Mesendoderm (in vitro differentiated cells): ENCODE measurements around the gene KLHL6.
"Not testable (repeated sequence)": the region's sequence is repeated elsewhere in the genome, so short reads cannot be mapped to it uniquely, and the experiment has no call there.

Source experiments
- DNase-seq: peaks from one replicate; pipeline ENCODE4 v3.0.0; 2013
- H2AK5ac ChIP-seq: 2 replicates; pipeline ENCODE4 v1.6.1; 2013; ENCODE audit warnings: low read length, inconsistent platforms
- H2BK120ac ChIP-seq: 2 replicates; pipeline ENCODE4 v1.6.1; 2013; ENCODE audit warnings: low read depth, mild to moderate bottlenecking, low read length, moderate library complexity, mixed read lengths
- H2BK15ac ChIP-seq: replicated peaks from 2 replicates; pipeline ENCODE4 v1.6.1; 2013; ENCODE audit warnings: low read depth, mild to moderate bottlenecking, moderate library complexity
- H2BK5ac ChIP-seq: 2 replicates; pipeline ENCODE4 v1.6.1; 2013; ENCODE audit warnings: low read length, inconsistent platforms
- H3K18ac ChIP-seq: 2 replicates; pipeline ENCODE4 v1.6.1; 2013; ENCODE audit warnings: mild to moderate bottlenecking, low read length, mixed read lengths
- H3K23ac ChIP-seq: one replicate; pipeline ENCODE4 v1.6.1; 2013; ENCODE audit warnings: low read length
- H3K27ac ChIP-seq: 2 replicates; pipeline ENCODE4 v1.5.1; 2013; ENCODE audit warnings: low read depth, mild to moderate bottlenecking, inconsistent platforms, low read length, moderate library complexity
- H3K27me3 ChIP-seq: 2 replicates; pipeline ENCODE4 v1.6.1; 2013; ENCODE audit warnings: low read length, control low read depth, mild to moderate bottlenecking, inconsistent platforms; ENCODE audit not compliant: insufficient read depth, poor library complexity
- H3K36me3 ChIP-seq: 2 replicates; pipeline ENCODE4 v1.6.1; 2013; ENCODE audit warnings: low read length, inconsistent platforms; ENCODE audit not compliant: control insufficient read depth, insufficient read depth
- H3K4ac ChIP-seq: one replicate; pipeline ENCODE4 v1.6.1; 2013; ENCODE audit warnings: low read depth, mild to moderate bottlenecking, low read length, moderate library complexity
- H3K4me1 ChIP-seq: 2 replicates; pipeline ENCODE4 v1.6.1; 2013; ENCODE audit warnings: low read depth, low read length, inconsistent platforms; ENCODE audit not compliant: control insufficient read depth
- H3K4me2 ChIP-seq: 2 replicates; pipeline ENCODE4 v1.6.1; 2013; ENCODE audit warnings: low read length
- H3K4me3 ChIP-seq: 2 replicates; pipeline ENCODE4 v1.5.1; 2013; ENCODE audit warnings: mild to moderate bottlenecking, low read length
- H3K56ac ChIP-seq: one replicate; pipeline ENCODE4 v1.6.1; 2013; ENCODE audit warnings: low read length
- H3K79me1 ChIP-seq: 2 replicates; pipeline ENCODE4 v1.6.1; 2013; ENCODE audit warnings: low read length, inconsistent platforms
- H3K79me2 ChIP-seq: 2 replicates; pipeline ENCODE4 v1.6.1; 2013; ENCODE audit warnings: mild to moderate bottlenecking, low read length; ENCODE audit not compliant: control insufficient read depth, insufficient read depth
- H3K9ac ChIP-seq: 2 replicates; pipeline ENCODE4 v1.6.1; 2013; ENCODE audit warnings: low read length, inconsistent platforms
- H4K5ac ChIP-seq: one replicate; pipeline ENCODE4 v1.6.1; 2013; ENCODE audit warnings: low read length
- H4K8ac ChIP-seq: one replicate; pipeline ENCODE4 v1.6.1; 2013; ENCODE audit warnings: low read depth, mild to moderate bottlenecking, control low read depth, low read length, moderate library complexity
- WGBS: extraction: QIAGEN DNeasy Blood & Tissue Kit; methylation state at CpG from one replicate; pipeline ENCODE4 v1.1.7; 2013; ENCODE audit warnings: low lambda C conversion rate, missing lambda C conversion rate; ENCODE audit not compliant: insufficient coverage; ENCODE audit errors: extremely low coverage; 5-methylcytosine and 5-hydroxymethylcytosine counted together

KLHL6 gene

GRCh38 chr3:183529185-183529584, 26.3 kb downstream of the KLHL6 start:
- no peak overlapping the region for H3K4ac ChIP-seq
- no peaks in the 10 kb centered on the region for H3K4me1 ChIP-seq
- DNase-seq = no peak
- H3K56ac ChIP-seq = no peak overlapping the region
- H3K79me2 ChIP-seq = no peaks in the 10 kb centered on the region
- no peaks in the 10 kb centered on the region for H3K79me1 ChIP-seq
- H2BK5ac ChIP-seq = no peak overlapping the region
- no peak overlapping the region for H2BK15ac ChIP-seq
- no peaks in the 10 kb centered on the region for H3K27me3 ChIP-seq
- no peak overlapping the region for H2AK5ac ChIP-seq
- H3K4me3 ChIP-seq = no peak overlapping the region
- H4K8ac ChIP-seq = no peak overlapping the region
- H3K36me3 ChIP-seq = no peaks in the 10 kb centered on the region
- no peak overlapping the region for H3K9ac ChIP-seq
- no peak overlapping the region for H3K23ac ChIP-seq
- no peak overlapping the region for H3K27ac ChIP-seq
- no peak overlapping the region for H4K5ac ChIP-seq
- no peak overlapping the region for H2BK120ac ChIP-seq
- H3K4me2 ChIP-seq = no peak overlapping the region
- WGBS = no CpG with 5 or more reads among the region's 1 CpG
- H3K18ac ChIP-seq = no peak overlapping the region

- not testable (repeated sequence) for H2BK15ac ChIP-seq, DNase-seq, H3K56ac ChIP-seq, H3K27ac ChIP-seq, H3K4me3 ChIP-seq, H3K79me1 ChIP-seq, H2BK5ac ChIP-seq, H3K79me2 ChIP-seq, H3K23ac ChIP-seq, H3K18ac ChIP-seq, H3K4me2 ChIP-seq, H2BK120ac ChIP-seq, H3K4me1 ChIP-seq, H4K5ac ChIP-seq, H3K4ac ChIP-seq, H3K27me3 ChIP-seq, H3K36me3 ChIP-seq, H3K9ac ChIP-seq, H4K8ac ChIP-seq, H2AK5ac ChIP-seq
- WGBS = no CpG with 5 or more reads among the region's 6 CpGs
Measured at GRCh38 chr3:183528758-183529157, 26.7 kb downstream of the KLHL6 start.

DNA sequence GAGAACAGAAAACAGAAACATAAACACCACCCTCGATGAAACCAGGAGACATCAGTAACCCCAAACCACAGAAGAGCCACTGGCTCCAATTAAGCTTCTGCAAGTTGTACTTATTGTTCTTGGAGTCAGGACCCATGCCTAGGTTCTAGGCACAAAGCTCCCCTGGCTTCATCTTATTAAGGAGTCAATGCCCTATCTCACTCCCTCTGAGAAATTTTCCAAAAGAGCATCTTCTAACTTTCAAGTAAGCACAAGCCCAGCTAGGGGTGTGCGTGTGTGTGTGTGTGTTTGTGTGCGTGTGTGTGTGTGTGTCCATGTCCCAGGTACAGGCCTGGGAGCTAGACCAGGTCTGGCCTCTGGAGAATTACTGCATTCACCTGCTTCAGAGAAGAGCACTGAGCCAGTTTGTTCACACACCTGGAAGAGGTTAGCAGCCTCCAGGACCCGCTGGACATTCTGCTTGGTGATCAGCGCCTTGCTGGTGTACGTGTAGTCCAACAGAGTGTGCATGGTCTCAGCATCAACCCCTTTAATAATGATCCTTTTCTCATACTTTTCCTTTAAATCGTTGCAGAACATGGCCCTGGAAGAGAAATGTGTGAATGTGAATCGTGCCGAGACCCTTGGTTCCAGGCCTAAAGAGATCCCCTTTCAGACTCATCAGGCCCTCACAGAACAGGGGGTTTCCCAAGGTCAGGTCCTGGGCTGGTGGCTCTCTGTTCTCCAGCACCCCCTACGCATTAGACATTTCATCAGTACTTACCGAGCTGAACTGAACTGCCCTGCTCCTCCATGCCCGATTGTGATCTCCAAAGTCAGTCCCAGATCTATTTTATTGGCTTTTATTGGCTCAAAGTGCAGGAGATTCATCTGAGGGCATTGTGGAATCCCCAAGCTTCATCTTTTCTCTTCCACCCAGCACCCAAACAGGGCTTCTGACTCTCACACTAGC, 27.8 kb downstream of the KLHL6 start:
- Histone ChIP-seq H3K18ac (no peak overlapping the region), H3K4me3 (no peak overlapping the region), H3K9ac (no peak overlapping the region), H3K23ac (no peak overlapping the region), H2AK5ac (no peak overlapping the region), H4K8ac (no peak overlapping the region), H3K27ac (no peak overlapping the region), H3K79me2 (no peaks in the 10 kb centered on the region), H3K4ac (no peak overlapping the region), H2BK15ac (no peak overlapping the region), H3K79me1 (no peaks in the 10 kb centered on the region), H3K27me3 (no peaks in the 10 kb centered on the region), H3K36me3 (no peaks in the 10 kb centered on the region), H3K4me1 (no peaks in the 10 kb centered on the region), H3K56ac (no peak overlapping the region), H4K5ac (no peak overlapping the region), H3K4me2 (no peak overlapping the region), H2BK120ac (no peak overlapping the region), H2BK5ac (no peak overlapping the region)
- no peak for DNase-seq
- WGBS = no CpG with 5 or more reads among the region's 12 CpGs

GRCh38 chr3:183526838-183527427, 28.6 kb downstream of the KLHL6 start:
- Histone ChIP-seq H2BK15ac (no peak overlapping the region), H4K5ac (no peak overlapping the region), H3K9ac (no peak overlapping the region), H3K4me1 (no peaks in the 10 kb centered on the region), H2BK120ac (no peak overlapping the region), H3K23ac (no peak overlapping the region), H3K4me2 (no peak overlapping the region), H3K56ac (no peak overlapping the region), H2AK5ac (no peak overlapping the region), H4K8ac (no peak overlapping the region), H3K4ac (no peak overlapping the region), H3K79me1 (no peaks in the 10 kb centered on the region), H3K4me3 (no peak overlapping the region), H3K79me2 (no peaks in the 10 kb centered on the region), H3K27ac (no peak overlapping the region), H3K36me3 (no peaks in the 10 kb centered on the region), H3K18ac (no peak overlapping the region), H2BK5ac (no peak overlapping the region), H3K27me3 (no peaks in the 10 kb centered on the region)
- no CpG with 5 or more reads among the region's 4 CpGs for WGBS
- no peak for DNase-seq

- Histone ChIP-seq H3K4me2 (no peak overlapping the region), H3K79me2 (no peaks in the 10 kb centered on the region)
Measured at GRCh38 chr3:183524476-183524875, 31.0 kb downstream of the KLHL6 start.

More at GRCh38 chr3:183524476-183524875, 31.0 kb downstream of the KLHL6 start:
- Histone ChIP-seq H3K9ac (no peak overlapping the region), H3K4ac (no peak overlapping the region), H2BK15ac (no peak overlapping the region), H4K8ac (no peak overlapping the region), H4K5ac (no peak overlapping the region), H2BK5ac (no peak overlapping the region), H2BK120ac (no peak overlapping the region), H3K18ac (no peak overlapping the region), H3K27ac (no peak overlapping the region), H3K79me1 (no peaks in the 10 kb centered on the region), H3K4me1 (no peaks in the 10 kb centered on the region), H2AK5ac (no peak overlapping the region), H3K36me3 (no peaks in the 10 kb centered on the region), H3K23ac (no peak overlapping the region), H3K4me3 (no peak overlapping the region), H3K56ac (no peak overlapping the region), H3K27me3 (no peaks in the 10 kb centered on the region)
- no peak for DNase-seq
- WGBS = no CpG with 5 or more reads among the region's 6 CpGs
